SK-MEL-5 (cell line): ENCODE measurements around the gene MYRIP. TPM values are rescaled to one million over a fixed set of nuclear protein-coding genes. Genes with fewer than 3 reads are reported as not detected.
A peak's percentile ranks its signal among the peaks of the same experiment; 100 is the strongest.

Experiments used
- DNase-seq: peaks from one replicate; pipeline ENCODE4 v3.0.0-alpha.2; 2016; ENCODE audit warnings: low read depth, low spot score
- in situ Hi-C: cut with HindIII; loops from 2 replicates; pipeline ENCODE4 v1.10.0; 2016; ENCODE audit warnings: low sequenced_read_pairs, high pct_unique_total_duplicates, low pct_unique_long_range_greater_than_20kb
- small RNA-seq, 2 experiments: library from RNA; depleted of rRNA; stranded (forward); fragments of <200 nt; gene quantifications; one replicate each; pipeline ENCODE3, GENCODE V24; 2014
- total RNA-seq: library from RNA; depleted of rRNA; stranded (reverse); fragments of >200 nt; shearing (Covaris generic); gene quantifications from 2 replicates; pipeline ENCODE4 v1.2.3, GENCODE V29; 2014

Gene MYRIP
- total RNA-seq, 1 experiment from 2014 or later, result 0.21 TPM

- no peak for DNase-seq
- in situ Hi-C loops, result no loop called here
Observed at GRCh38 chr3:40291471-40291870, 482.1 kb downstream of the MYRIP start.

GRCh38 chr3:40292637-40293349, 483.4 kb downstream of the MYRIP start:
- in situ Hi-C loops, result no loop called here
- DNase-seq, result no peak

- no peak for DNase-seq
- in situ Hi-C loops, result no loop called here
Observed at GRCh38 chr3:40294434-40294833, 485.0 kb downstream of the MYRIP start.

GRCh38 chr3:40298075-40298474, 488.7 kb downstream of the MYRIP start:
- in situ Hi-C loops, result no loop called here
- no peak for DNase-seq

- in situ Hi-C loops, result no loop called here
- DNase-seq, result no peak
Observed at GRCh38 chr3:40299130-40299720, 489.8 kb downstream of the MYRIP start.

- in situ Hi-C loops, result no loop called here
- DNase-seq, result no peak
Observed at GRCh38 chr3:40299721-40300335, 490.4 kb downstream of the MYRIP start.

GRCh38 chr3:40302784-40303183, 493.4 kb downstream of the MYRIP start:
- no peak for DNase-seq

GRCh38 chr3:40304352-40304751, 494.9 kb downstream of the MYRIP start:
- DNase-seq, result no peak
- in situ Hi-C loops, result no loop called here

More at GRCh38 chr3:40302784-40303183, 493.4 kb downstream of the MYRIP start:
- in situ Hi-C loops, result no loop called here

GRCh38 chr3:40306336-40306735, 496.9 kb downstream of the MYRIP start:
- no peak for DNase-seq
- in situ Hi-C loops, result no loop called here

DNA sequence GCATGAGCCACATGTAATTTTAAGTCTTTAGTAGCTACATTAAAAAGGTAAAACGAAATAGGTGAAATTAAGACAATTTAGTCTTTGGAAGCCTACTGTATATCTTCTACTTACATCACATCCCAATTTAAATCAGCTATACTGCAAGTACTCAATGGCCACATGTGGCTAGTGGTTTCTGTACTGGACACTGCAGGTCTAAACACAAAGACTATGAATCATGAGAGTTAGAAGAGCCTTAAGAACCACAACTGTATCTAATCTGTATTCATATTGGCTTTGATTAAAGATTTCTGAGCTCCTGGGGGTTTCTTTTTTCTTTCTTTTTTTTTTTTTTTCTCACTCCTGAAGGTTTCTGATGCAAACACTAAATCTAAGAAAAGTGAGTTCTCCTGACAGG, 497.8 kb downstream of the MYRIP start:
- no peak for DNase-seq
- in situ Hi-C loops, result no loop called here

DNA sequence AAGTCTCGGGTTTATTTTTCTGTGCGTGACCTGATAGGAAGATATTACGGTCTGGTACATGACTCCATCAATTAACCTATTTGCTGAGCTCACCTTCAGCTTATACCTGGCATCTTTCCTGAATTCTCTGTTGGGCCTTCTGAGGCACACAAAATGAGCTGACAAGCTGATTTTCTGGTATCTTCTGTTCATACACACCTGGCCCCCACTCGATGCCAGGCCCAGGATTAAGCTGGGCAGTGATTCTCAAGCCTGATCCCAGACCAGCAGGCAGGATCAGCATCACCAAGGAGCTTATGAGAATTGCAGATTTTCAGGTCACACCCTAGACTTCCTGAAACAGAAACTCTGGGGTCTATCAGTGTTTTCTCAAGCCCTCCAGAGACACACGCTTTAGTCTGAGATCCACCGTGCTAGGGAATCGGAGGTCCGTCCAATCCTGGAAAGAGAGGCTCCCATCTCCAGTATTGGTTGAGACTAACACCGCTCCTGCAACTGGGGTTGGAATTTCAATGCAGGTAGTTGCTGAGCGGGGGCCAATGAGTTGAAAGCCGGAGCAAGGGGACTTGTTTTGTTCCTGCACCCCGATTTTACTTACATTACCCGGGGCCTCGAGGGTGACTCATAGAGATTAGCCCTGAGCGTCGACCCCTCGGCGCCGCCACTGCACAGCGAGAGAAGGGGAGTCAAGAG, 499.5 kb downstream of the MYRIP start:
- in situ Hi-C loops, result no loop called here
- DNase-seq, result no peak

DNA sequence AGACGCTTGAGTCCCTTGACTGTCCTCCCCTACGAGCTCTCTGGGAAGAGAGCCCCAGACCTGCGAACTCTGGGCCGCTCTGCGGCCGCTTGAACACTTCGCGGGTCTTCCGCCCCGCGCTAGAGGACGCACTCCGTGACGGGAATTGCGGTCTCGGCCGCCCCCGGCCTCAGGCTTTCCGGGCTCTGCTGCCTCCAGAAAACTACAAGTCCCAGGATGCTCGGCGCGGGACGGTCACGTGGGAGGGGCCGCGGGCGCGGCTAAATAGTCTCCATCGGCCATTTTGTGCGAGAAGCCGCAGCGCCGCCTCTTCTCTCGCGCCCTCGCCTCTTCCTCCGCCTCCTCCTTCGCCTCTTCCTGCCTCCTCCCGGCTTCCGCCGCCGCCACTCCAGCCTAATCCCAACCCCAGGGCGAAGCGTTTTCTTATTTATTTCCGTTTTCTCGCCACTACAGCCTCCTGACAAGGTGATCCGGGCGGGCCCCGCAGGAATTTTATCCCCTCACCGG, 500.1 kb downstream of the MYRIP start, which contains the start of gene EIF1B:
EIF1B (plus strand) TSS at position 290 of the 507 bp plus-strand sequence. CDS start 235 bp downstream, outside the sequence.
- DNase-seq, result peak; percentile 97

More for the DNA sequence above, 500.1 kb downstream of the MYRIP start, which contains the start of gene EIF1B:
- in situ Hi-C loops, result no loop called here

Small RNA genes within 50 kb of the gene (small RNA-seq; reads per million reads assigned to genes)
- gene RF00264 (0 reads per million in 2 experiments), gene RN7SL411P (0 to 0.05 reads per million in 2 experiments), gene RNU4-56P (0 reads per million in 2 experiments)
